ENCODE results near the gene PLEKHF1. TPM values are rescaled to one million over a fixed set of nuclear protein-coding genes. Genes with fewer than 3 reads are reported as not detected.

The PLEKHF1 gene
- total and polyA plus RNA-seq, 2 donors (not counting 1 experiment from before 2014, with no cell fraction given): 5.2 to 72.5 TPM

GRCh38 chr19:29667387-29667783 lies 2.1 kb downstream of the PLEKHF1 start:
- H3K9ac ChIP-seq (ENCODE audit: insufficient read depth, low read length): no peak overlapping the region
- H3K4me3 ChIP-seq (replicated peaks in 1 of 4; ENCODE audit: control extremely low read depth in 1 of 4, insufficient read depth in 1 of 4, low read depth in 3 of 4, low read length in 4 of 4): peak overlapping the region; percentile 52 to 95 (median 70)
- TF ChIP-seq EZH2 (IDR thresholded peaks at IDR 0.05; ENCODE audit: low read length, missing control alignments) (no peak), CTCF (conservative IDR thresholded peaks at IDR 0.05 in 1 of 2, IDR thresholded peaks at IDR 0.05 in 1 of 2; ENCODE audit: low read depth in 1 of 2, low read length in 2 of 2) (no peak)
- H3K4me1 ChIP-seq (ENCODE audit: control insufficient read depth, extremely low read depth, insufficient read depth, low read length): peaks cover 25% of the 10 kb centered on the region
- no peak for DNase-seq (ENCODE audit: low read depth in 2 of 2)
- H3K36me3 ChIP-seq (ENCODE audit: control insufficient read depth, insufficient read depth, low read length): peaks cover 11% of the 10 kb centered on the region
- peak overlapping the region; percentile 99 for H3K4me2 ChIP-seq (ENCODE audit: extremely low read depth, insufficient read depth, low read length)
- peak overlapping the region; percentile 90 for H3K27ac ChIP-seq (ENCODE audit: insufficient read depth, low read length)
- H3K27me3 ChIP-seq (ENCODE audit: control insufficient read depth, insufficient read depth, low read length): no peaks in the 10 kb centered on the region
- H4K20me1 ChIP-seq (ENCODE audit: control insufficient read depth, extremely low read depth, insufficient read depth, low read length): peaks cover 2% of the 10 kb centered on the region
- no peak overlapping the region for H2AFZ ChIP-seq (ENCODE audit: low read length)
- H3K9me3 ChIP-seq (ENCODE audit: control insufficient read depth, insufficient read depth, low read depth, low read length): no peaks in the 10 kb centered on the region
- peaks cover 48% of the 10 kb centered on the region for H3K79me2 ChIP-seq (ENCODE audit: control insufficient read depth, insufficient read depth, low read length)

- Histone ChIP-seq H3K27me3 (ENCODE audit: control insufficient read depth, insufficient read depth, low read length) (no peaks in the 10 kb centered on the region), H4K20me1 (ENCODE audit: control insufficient read depth, extremely low read depth, insufficient read depth, low read length) (peaks cover 2% of the 10 kb centered on the region), H3K36me3 (ENCODE audit: control insufficient read depth, insufficient read depth, low read length) (peaks cover 11% of the 10 kb centered on the region), H2AFZ (ENCODE audit: low read length) (no peak overlapping the region), H3K4me2 (ENCODE audit: extremely low read depth, insufficient read depth, low read length) (peak overlapping the region; percentile 99), H3K4me3 (replicated peaks in 1 of 4; ENCODE audit: control extremely low read depth in 1 of 4, insufficient read depth in 1 of 4, low read depth in 3 of 4, low read length in 4 of 4) (peak overlapping the region in 1 of 4 experiments; percentile 95), H3K9ac (ENCODE audit: insufficient read depth, low read length) (no peak overlapping the region), H3K27ac (ENCODE audit: insufficient read depth, low read length) (no peak overlapping the region), H3K9me3 (ENCODE audit: control insufficient read depth, insufficient read depth, low read depth, low read length) (no peaks in the 10 kb centered on the region), H3K79me2 (ENCODE audit: control insufficient read depth, insufficient read depth, low read length) (peaks cover 53% of the 10 kb centered on the region), H3K4me1 (ENCODE audit: control insufficient read depth, extremely low read depth, insufficient read depth, low read length) (peaks cover 22% of the 10 kb centered on the region)
- DNase-seq (ENCODE audit: low read depth in 2 of 2): no peak
- no peak for TF ChIP-seq CTCF (conservative IDR thresholded peaks at IDR 0.05 in 1 of 2, IDR thresholded peaks at IDR 0.05 in 1 of 2; ENCODE audit: low read depth in 1 of 2, low read length in 2 of 2)
Measured at GRCh38 chr19:29667901-29668341, 2.7 kb downstream of the PLEKHF1 start.

GRCh38 chr19:29668746-29669609 lies 3.7 kb downstream of the PLEKHF1 start:
- Histone ChIP-seq H3K27ac (ENCODE audit: insufficient read depth, low read length) (no peak overlapping the region), H4K20me1 (ENCODE audit: control insufficient read depth, extremely low read depth, insufficient read depth, low read length) (peaks cover 2% of the 10 kb centered on the region), H3K9ac (ENCODE audit: insufficient read depth, low read length) (no peak overlapping the region), H3K9me3 (ENCODE audit: control insufficient read depth, insufficient read depth, low read depth, low read length) (no peaks in the 10 kb centered on the region), H3K27me3 (ENCODE audit: control insufficient read depth, insufficient read depth, low read length) (no peaks in the 10 kb centered on the region), H3K36me3 (ENCODE audit: control insufficient read depth, insufficient read depth, low read length) (peaks cover 13% of the 10 kb centered on the region), H3K4me1 (ENCODE audit: control insufficient read depth, extremely low read depth, insufficient read depth, low read length) (peaks cover 18% of the 10 kb centered on the region), H3K4me2 (ENCODE audit: extremely low read depth, insufficient read depth, low read length) (no peak overlapping the region), H3K79me2 (ENCODE audit: control insufficient read depth, insufficient read depth, low read length) (peaks cover 61% of the 10 kb centered on the region), H3K4me3 (replicated peaks in 1 of 4; ENCODE audit: control extremely low read depth in 1 of 4, insufficient read depth in 1 of 4, low read depth in 3 of 4, low read length in 4 of 4) (no peak overlapping the region), H2AFZ (ENCODE audit: low read length) (no peak overlapping the region)
- no peak for DNase-seq (ENCODE audit: low read depth in 2 of 2)
- TF ChIP-seq EZH2 (IDR thresholded peaks at IDR 0.05; ENCODE audit: low read length, missing control alignments) (no peak), CTCF (conservative IDR thresholded peaks at IDR 0.05 in 1 of 2, IDR thresholded peaks at IDR 0.05 in 1 of 2; ENCODE audit: low read depth in 1 of 2, low read length in 2 of 2) (peak in 1 of 2 donors; percentile 29)

Data from fibroblast of lung (primary cell).